Vagina (tissue), 2 donors: ENCODE results near the gene DDX31. TPM values are rescaled to one million over a fixed set of nuclear protein-coding genes. Genes with fewer than 3 reads are reported as not detected.

Experiments
- DNase-seq, 2 donors: peaks; one replicate each; pipeline ENCODE4 v3.0.0-alpha.2; 2017; ENCODE audit errors: extremely low spot score in 2 of 2
- H3K27ac ChIP-seq: fragments of 200-600 bp; sonication (generic); one replicate; pipeline ENCODE4 v1.5.1; 2019
- H3K27me3 ChIP-seq: fragments of 200-600 bp; sonication (generic); one replicate; pipeline ENCODE4 v1.5.1; 2019
- H3K36me3 ChIP-seq, 2 donors: fragments of 200-600 bp; sonication (generic); one replicate each; pipeline ENCODE4 v1.5.1; 2017 to 2019
- H3K4me1 ChIP-seq: fragments of 200-600 bp; sonication (generic); one replicate; pipeline ENCODE4 v1.5.1; 2019
- H3K4me3 ChIP-seq, 2 donors: fragments of 200-600 bp; sonication (generic); 1 replicate in 1 of 2; 2 replicates in 1 of 2; pipeline ENCODE4 v1.5.1; 2016 to 2019
- H3K9me3 ChIP-seq: fragments of 200-600 bp; sonication (generic); one replicate; pipeline ENCODE4 v1.5.1; 2019
- POLR2A ChIP-seq, 2 donors: fragments of 450-650 bp; IDR thresholded peaks; one replicate each; pipeline ENCODE4 v1.6.1; 2017; ENCODE audit warnings: antibody characterized with exemption in 2 of 2, mild to moderate bottlenecking in 2 of 2, moderate library complexity in 2 of 2
- POLR2AphosphoS5 ChIP-seq, 2 donors: sonication (generic); formaldehyde crosslinking; IDR thresholded peaks; one replicate each; pipeline ENCODE4 v1.9.0; 2017; ENCODE audit warnings: antibody characterized with exemption in 2 of 2, mild to moderate bottlenecking in 2 of 2, low read depth in 1 of 2; ENCODE audit not compliant: insufficient read depth in 1 of 2
- intact Hi-C: fragments of 100-400 bp; cut with DNase I; formaldehyde crosslinking; loops from one replicate; pipeline ENCODE4 v1.15.1; 2023
- total RNA-seq: library from RNA; depleted of rRNA; stranded (reverse); fragments of >200 nt; gene quantifications from one replicate; pipeline ENCODE4 v1.2.3, GENCODE V29; 2016
- TF ChIP-seq, protein P1 (sequence below), 3 experiments: fragments of 450-650 bp in 2 of 3; fragments of 200-600 bp in 1 of 3; sonication (generic) in 1 of 3; IDR thresholded peaks; one replicate each; pipeline ENCODE4 v1.5.1; 2017 to 2019; ENCODE audit warnings: antibody characterized with exemption in 3 of 3, mild to moderate bottlenecking in 2 of 3, moderate library complexity in 2 of 3

DDX31 gene
- total RNA-seq, 1 donor from 2014 or later: 17.9 TPM

DNA sequence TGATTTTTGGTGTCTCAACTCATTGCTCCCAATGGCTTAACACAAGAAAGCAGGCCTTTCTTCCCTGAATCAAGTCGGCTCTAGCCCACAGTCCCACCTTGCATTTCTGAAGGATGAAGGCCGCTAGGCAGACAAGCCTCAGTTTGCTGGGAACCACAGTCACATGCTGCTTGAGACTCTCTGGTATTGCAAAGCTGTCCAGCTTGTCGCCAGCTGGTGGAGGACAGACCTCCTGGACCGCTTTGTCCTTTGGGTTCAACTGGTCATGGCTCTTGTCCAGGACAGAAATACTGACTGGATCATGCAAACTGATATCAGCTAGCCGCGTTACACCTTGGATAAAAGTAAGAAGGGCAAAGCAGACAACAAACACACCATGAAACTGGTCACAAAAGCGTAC lies 23.1 kb downstream of the DDX31 start:
- Histone ChIP-seq H3K4me1 (no peaks in the 10 kb centered on the region), H3K27ac (no peak overlapping the region), H3K36me3 (peaks cover 0 to 65% of the 10 kb centered on the region in 2 donors), H3K4me3 (no peak overlapping the region), H3K27me3 (no peaks in the 10 kb centered on the region), H3K9me3 (no peaks in the 10 kb centered on the region)
- no peak for DNase-seq
- intact Hi-C loops: no loop called here
- TF ChIP-seq POLR2AphosphoS5 (IDR thresholded peaks at IDR 0.05; ENCODE audit: insufficient read depth in 1 of 2, low read depth in 1 of 2): no peak
- TF ChIP-seq POLR2A (IDR thresholded peaks at IDR 0.05): no peak
- TF ChIP-seq, protein P1, sequence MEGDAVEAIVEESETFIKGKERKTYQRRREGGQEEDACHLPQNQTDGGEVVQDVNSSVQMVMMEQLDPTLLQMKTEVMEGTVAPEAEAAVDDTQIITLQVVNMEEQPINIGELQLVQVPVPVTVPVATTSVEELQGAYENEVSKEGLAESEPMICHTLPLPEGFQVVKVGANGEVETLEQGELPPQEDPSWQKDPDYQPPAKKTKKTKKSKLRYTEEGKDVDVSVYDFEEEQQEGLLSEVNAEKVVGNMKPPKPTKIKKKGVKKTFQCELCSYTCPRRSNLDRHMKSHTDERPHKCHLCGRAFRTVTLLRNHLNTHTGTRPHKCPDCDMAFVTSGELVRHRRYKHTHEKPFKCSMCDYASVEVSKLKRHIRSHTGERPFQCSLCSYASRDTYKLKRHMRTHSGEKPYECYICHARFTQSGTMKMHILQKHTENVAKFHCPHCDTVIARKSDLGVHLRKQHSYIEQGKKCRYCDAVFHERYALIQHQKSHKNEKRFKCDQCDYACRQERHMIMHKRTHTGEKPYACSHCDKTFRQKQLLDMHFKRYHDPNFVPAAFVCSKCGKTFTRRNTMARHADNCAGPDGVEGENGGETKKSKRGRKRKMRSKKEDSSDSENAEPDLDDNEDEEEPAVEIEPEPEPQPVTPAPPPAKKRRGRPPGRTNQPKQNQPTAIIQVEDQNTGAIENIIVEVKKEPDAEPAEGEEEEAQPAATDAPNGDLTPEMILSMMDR (IDR thresholded peaks at IDR 0.05): no peak

DNA sequence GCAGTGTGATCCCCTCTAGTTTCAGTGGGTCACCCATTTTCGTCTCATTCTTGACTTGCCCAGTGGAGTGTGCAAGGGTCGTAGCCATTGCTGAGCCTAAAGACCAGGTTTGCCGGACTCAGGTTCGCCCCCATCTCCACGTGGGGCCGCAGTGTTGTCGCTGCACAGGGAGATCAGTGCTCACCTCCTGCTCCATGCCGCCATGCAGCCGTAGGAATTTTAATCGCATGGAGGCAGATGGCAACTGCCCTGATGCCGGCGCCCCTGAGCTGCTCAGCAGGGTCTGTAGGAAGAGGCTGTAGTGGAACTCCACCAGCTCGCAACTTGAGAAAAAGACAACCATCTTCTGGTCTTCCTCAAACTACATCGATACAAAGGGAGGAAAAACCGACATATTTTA lies 24.1 kb downstream of the DDX31 start:
- H3K27me3 ChIP-seq: no peaks in the 10 kb centered on the region
- H3K4me3 ChIP-seq: no peak overlapping the region
- no peaks in the 10 kb centered on the region for H3K4me1 ChIP-seq
- intact Hi-C loops: no loop called here
- peaks cover 0 to 71% of the 10 kb centered on the region in 2 donors for H3K36me3 ChIP-seq
- no peak overlapping the region for H3K27ac ChIP-seq
- no peaks in the 10 kb centered on the region for H3K9me3 ChIP-seq
- DNase-seq: no peak
- TF ChIP-seq POLR2AphosphoS5 (IDR thresholded peaks at IDR 0.05; ENCODE audit: insufficient read depth in 1 of 2, low read depth in 1 of 2) (no peak), POLR2A (IDR thresholded peaks at IDR 0.05) (no peak)
- TF ChIP-seq, protein P1 (IDR thresholded peaks at IDR 0.05): no peak

DNA sequence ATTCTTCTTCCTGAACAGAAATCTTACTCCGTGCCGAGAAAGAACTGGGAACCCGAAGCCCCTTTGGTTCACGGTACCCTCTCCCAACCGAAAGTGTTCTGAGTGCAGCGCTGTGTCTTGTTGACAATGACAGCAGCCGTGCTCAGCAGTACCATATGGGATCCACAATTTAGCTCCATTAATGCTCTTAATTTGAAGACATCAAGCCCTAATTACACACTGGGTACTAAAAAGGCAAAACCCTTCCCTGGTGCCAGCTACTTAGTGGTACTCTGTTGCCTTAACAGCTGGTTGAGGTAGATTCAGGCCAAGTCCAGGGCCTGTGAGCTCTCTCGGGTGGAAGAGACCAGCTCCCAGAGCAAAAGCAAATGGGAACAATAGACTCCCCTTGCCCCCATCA lies 24.5 kb downstream of the DDX31 start:
- intact Hi-C loops: no loop called here
- H3K27ac ChIP-seq: no peak overlapping the region
- DNase-seq: no peak
- H3K9me3 ChIP-seq: no peaks in the 10 kb centered on the region
- H3K27me3 ChIP-seq: no peaks in the 10 kb centered on the region
- H3K4me3 ChIP-seq: no peak overlapping the region
- no peaks in the 10 kb centered on the region for H3K4me1 ChIP-seq
- peaks cover 0 to 71% of the 10 kb centered on the region in 2 donors for H3K36me3 ChIP-seq
- TF ChIP-seq POLR2A (IDR thresholded peaks at IDR 0.05) (no peak), POLR2AphosphoS5 (IDR thresholded peaks at IDR 0.05; ENCODE audit: insufficient read depth in 1 of 2, low read depth in 1 of 2) (no peak)
- TF ChIP-seq, protein P1 (IDR thresholded peaks at IDR 0.05): no peak

DNA sequence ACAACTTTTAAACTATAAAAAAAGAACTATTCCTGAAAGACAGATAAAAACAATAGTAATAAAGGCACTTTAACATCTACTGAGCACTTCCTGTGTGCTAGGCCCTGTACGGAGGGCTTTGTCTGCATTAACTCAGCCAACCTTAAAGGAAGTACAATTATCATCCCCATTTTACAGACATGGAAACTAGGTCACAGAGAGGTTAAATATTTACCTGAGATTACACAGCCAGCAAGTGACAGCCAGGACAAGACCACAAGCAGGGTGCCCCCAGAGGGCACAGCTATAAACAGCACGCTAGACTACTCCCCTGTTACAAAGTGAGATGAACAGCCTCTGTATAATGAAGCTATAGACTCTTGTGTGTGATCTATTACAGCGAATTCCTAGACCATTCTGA lies 25.5 kb downstream of the DDX31 start:
- H3K4me3 ChIP-seq: no peak overlapping the region
- TF ChIP-seq POLR2A (IDR thresholded peaks at IDR 0.05): no peak
- TF ChIP-seq, protein P1 (IDR thresholded peaks at IDR 0.05): no peak
- TF ChIP-seq POLR2AphosphoS5 (IDR thresholded peaks at IDR 0.05; ENCODE audit: insufficient read depth in 1 of 2, low read depth in 1 of 2): no peak
- no peak overlapping the region for H3K27ac ChIP-seq
- peaks cover 0 to 74% of the 10 kb centered on the region in 2 donors for H3K36me3 ChIP-seq
- no peaks in the 10 kb centered on the region for H3K27me3 ChIP-seq
- no peaks in the 10 kb centered on the region for H3K9me3 ChIP-seq
- no peaks in the 10 kb centered on the region for H3K4me1 ChIP-seq
- intact Hi-C loops: no loop called here
- no peak for DNase-seq

DNA sequence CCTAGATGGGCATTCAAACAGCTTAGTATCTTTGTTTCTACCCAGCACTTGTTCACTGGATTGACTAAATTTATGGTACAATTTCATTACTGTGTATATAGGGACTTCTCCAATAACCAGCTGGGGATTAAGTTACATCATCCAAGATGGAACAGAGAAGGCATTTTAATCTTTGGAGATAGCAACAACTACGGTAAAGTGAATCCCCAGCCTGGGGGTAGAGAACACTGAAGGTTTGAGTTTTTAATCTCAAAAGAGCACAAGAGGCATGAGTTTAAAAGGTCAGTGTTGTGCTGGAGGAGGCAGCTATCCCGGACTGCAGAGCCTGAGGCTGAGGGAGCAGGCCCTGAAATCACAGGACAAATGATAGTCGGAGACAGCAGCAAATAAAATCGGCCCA lies 28.6 kb downstream of the DDX31 start:
- no peak for DNase-seq
- H3K4me1 ChIP-seq: no peaks in the 10 kb centered on the region
- peaks cover 0 to 58% of the 10 kb centered on the region in 2 donors for H3K36me3 ChIP-seq
- TF ChIP-seq, protein P1 (IDR thresholded peaks at IDR 0.05): no peak
- TF ChIP-seq POLR2A (IDR thresholded peaks at IDR 0.05) (no peak), POLR2AphosphoS5 (IDR thresholded peaks at IDR 0.05; ENCODE audit: insufficient read depth in 1 of 2, low read depth in 1 of 2) (no peak)
- intact Hi-C loops: no loop called here
- no peak overlapping the region for H3K4me3 ChIP-seq
- H3K27me3 ChIP-seq: no peaks in the 10 kb centered on the region
- H3K9me3 ChIP-seq: no peaks in the 10 kb centered on the region
- no peak overlapping the region for H3K27ac ChIP-seq
